Endodermal cell (in vitro differentiated cells): Measurements from ENCODE around the gene SPATA31E1. TPM values are rescaled to one million over a fixed set of nuclear protein-coding genes. Genes with fewer than 3 reads are reported as not detected.
A peak's percentile ranks its signal among the peaks of the same experiment; 100 is the strongest.

Source experiments
- DNase-seq: peaks from one replicate; pipeline ENCODE4 v3.0.0-alpha.2; 2017
- H3K27ac ChIP-seq: 2 replicates; pipeline ENCODE4 v1.5.1; 2013; ENCODE audit warnings: mild to moderate bottlenecking, low read depth, low read length, moderate library complexity
- H3K27me3 ChIP-seq: 2 replicates; pipeline ENCODE4 v1.6.1; 2013; ENCODE audit warnings: mild to moderate bottlenecking, low read length, moderate library complexity; ENCODE audit not compliant: insufficient read depth, control insufficient read depth, poor library complexity, severe bottlenecking
- H3K36me3 ChIP-seq: 2 replicates; pipeline ENCODE4 v1.7.0; 2013; ENCODE audit warnings: mild to moderate bottlenecking, low read length, moderate library complexity; ENCODE audit not compliant: control insufficient read depth, insufficient read depth
- H3K4me1 ChIP-seq: one replicate; pipeline ENCODE4 v1.7.0; 2013; ENCODE audit warnings: low read length; ENCODE audit not compliant: control insufficient read depth, insufficient read depth
- H3K4me3 ChIP-seq: 2 replicates; pipeline ENCODE4 v1.5.1; 2013; ENCODE audit warnings: mild to moderate bottlenecking, low read length, moderate library complexity
- H3K9ac ChIP-seq: 2 replicates; pipeline ENCODE4 v1.6.1; 2013; ENCODE audit warnings: mild to moderate bottlenecking, low read length, moderate library complexity; ENCODE audit not compliant: poor library complexity, severe bottlenecking; ENCODE audit errors: extremely low read depth
- H3K9me3 ChIP-seq: 2 replicates; pipeline ENCODE4 v1.6.1; 2013; ENCODE audit warnings: mild to moderate bottlenecking, low read length, moderate library complexity; ENCODE audit not compliant: control insufficient read depth
- H3K27ac Mint-ChIP-seq: 2 replicates; pipeline ENCODE4 v1.8.0; 2020; ENCODE audit warnings: mixed read lengths
- H3K27me3 Mint-ChIP-seq: 2 replicates; pipeline ENCODE4 v1.8.0; 2021; ENCODE audit warnings: mild to moderate bottlenecking, mixed read lengths; ENCODE audit not compliant: insufficient read depth
- H3K36me3 Mint-ChIP-seq: 2 replicates; pipeline ENCODE4 v1.8.0; 2020; ENCODE audit warnings: low read depth, mixed read lengths
- H3K4me1 Mint-ChIP-seq: 2 replicates; pipeline ENCODE4 v1.8.0; 2020; ENCODE audit warnings: mixed read lengths
- H3K4me3 Mint-ChIP-seq: 2 replicates; pipeline ENCODE4 v1.8.0; 2020; ENCODE audit warnings: mild to moderate bottlenecking, moderate library complexity, mixed read lengths
- H3K9me3 Mint-ChIP-seq: 2 replicates; pipeline ENCODE4 v1.8.0; 2020; ENCODE audit warnings: mild to moderate bottlenecking, mixed read lengths
- WGBS, 2 experiments: methylation state at CpG; one replicate each; pipeline versions ENCODE4 v1.1.5 to v1.1.7; 2013; ENCODE audit warnings: missing lambda C conversion rate in 2 of 2, mixed read lengths in 1 of 2; ENCODE audit not compliant: insufficient coverage in 1 of 2, insufficient read length in 1 of 2; 5-methylcytosine and 5-hydroxymethylcytosine counted together
- total RNA-seq, 2 donors: library from RNA; stranded (reverse); fragmentation: NEBNext Ultra II Directional in 1 of 2; extraction: Animal tissue kit (Norgen Biotek cat#: 25700) in 1 of 2; gene quantifications; 2 replicates in 1 of 2; 3 replicates in 1 of 2; pipeline ENCODE4 v1.2.1, GENCODE V29; 2021
- TF ChIP-seq, protein P1 (sequence below): fragments of 200-600 bp; sonication (generic); conservative IDR thresholded peaks from 2 replicates; pipeline ENCODE4 v1.5.0; 2021; ENCODE audit warnings: antibody characterized with exemption, mild to moderate bottlenecking

SPATA31E1 gene
- total RNA-seq, 2 donors from 2014 or later = not detected

- Mint-ChIP-seq H3K27me3 (peaks cover 2% of the 10 kb centered on the region), H3K4me3 (no peak overlapping the region), H3K9me3 (peaks cover 36% of the 10 kb centered on the region), H3K36me3 (no peaks in the 10 kb centered on the region), H3K27ac (no peak overlapping the region), H3K4me1 (peaks cover 11% of the 10 kb centered on the region)
- Histone ChIP-seq H3K4me1 (no peaks in the 10 kb centered on the region), H3K9ac (no peak overlapping the region), H3K4me3 (no peak overlapping the region), H3K27ac (no peak overlapping the region), H3K27me3 (no peaks in the 10 kb centered on the region), H3K9me3 (no peaks in the 10 kb centered on the region), H3K36me3 (no peaks in the 10 kb centered on the region)
- TF ChIP-seq, protein P1, sequence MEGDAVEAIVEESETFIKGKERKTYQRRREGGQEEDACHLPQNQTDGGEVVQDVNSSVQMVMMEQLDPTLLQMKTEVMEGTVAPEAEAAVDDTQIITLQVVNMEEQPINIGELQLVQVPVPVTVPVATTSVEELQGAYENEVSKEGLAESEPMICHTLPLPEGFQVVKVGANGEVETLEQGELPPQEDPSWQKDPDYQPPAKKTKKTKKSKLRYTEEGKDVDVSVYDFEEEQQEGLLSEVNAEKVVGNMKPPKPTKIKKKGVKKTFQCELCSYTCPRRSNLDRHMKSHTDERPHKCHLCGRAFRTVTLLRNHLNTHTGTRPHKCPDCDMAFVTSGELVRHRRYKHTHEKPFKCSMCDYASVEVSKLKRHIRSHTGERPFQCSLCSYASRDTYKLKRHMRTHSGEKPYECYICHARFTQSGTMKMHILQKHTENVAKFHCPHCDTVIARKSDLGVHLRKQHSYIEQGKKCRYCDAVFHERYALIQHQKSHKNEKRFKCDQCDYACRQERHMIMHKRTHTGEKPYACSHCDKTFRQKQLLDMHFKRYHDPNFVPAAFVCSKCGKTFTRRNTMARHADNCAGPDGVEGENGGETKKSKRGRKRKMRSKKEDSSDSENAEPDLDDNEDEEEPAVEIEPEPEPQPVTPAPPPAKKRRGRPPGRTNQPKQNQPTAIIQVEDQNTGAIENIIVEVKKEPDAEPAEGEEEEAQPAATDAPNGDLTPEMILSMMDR = no peak
- DNase-seq = peak; percentile 24
- 96% methylated on average over 22 to 27 of the region's 27 CpGs for WGBS, 2 experiments
These were observed 23.5 kb upstream of the SPATA31E1 start for GRCh38 chr9:87859137-87859536.

DNA sequence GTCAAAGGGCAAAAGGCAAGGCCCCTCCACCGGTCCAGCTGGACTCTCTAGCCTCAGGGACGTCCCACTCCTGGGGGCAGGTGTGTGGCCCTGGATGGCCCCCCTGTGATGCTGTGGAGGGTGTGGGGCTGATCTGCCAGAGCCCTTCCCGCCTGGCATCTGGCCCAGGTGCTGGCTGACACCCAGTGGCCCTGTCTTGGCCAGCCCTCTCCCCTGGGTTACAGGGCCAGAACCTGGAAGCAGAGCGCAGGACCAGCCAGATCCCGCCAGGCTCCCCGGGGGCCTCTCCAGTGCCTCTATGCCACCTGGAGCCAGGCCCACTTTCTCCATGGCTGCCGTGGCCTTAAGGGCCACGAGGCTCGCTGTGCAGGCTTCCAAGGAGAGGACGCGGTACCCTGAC lies 22.9 kb upstream of the SPATA31E1 start:
- H3K36me3 ChIP-seq = no peaks in the 10 kb centered on the region
- TF ChIP-seq, protein P1 = no peak
- peaks cover 36% of the 10 kb centered on the region for H3K9me3 Mint-ChIP-seq
- H3K4me3 ChIP-seq = no peak overlapping the region
- H3K27me3 Mint-ChIP-seq = peaks cover 2% of the 10 kb centered on the region
- H3K27ac ChIP-seq = no peak overlapping the region
- peaks cover 11% of the 10 kb centered on the region for H3K4me1 Mint-ChIP-seq
- 85 to 89% methylated on average over 4 to 11 of the region's 11 CpGs for WGBS, 2 experiments
- DNase-seq = peak; percentile 28
- H3K27me3 ChIP-seq = no peaks in the 10 kb centered on the region
- no peaks in the 10 kb centered on the region for H3K36me3 Mint-ChIP-seq
- H3K9ac ChIP-seq = no peak overlapping the region
- H3K9me3 ChIP-seq = no peaks in the 10 kb centered on the region
- H3K4me1 ChIP-seq = no peaks in the 10 kb centered on the region
- H3K27ac Mint-ChIP-seq = no peak overlapping the region
- no peak overlapping the region for H3K4me3 Mint-ChIP-seq

GRCh38 chr9:87861332-87861731 lies 21.3 kb upstream of the SPATA31E1 start:
- Mint-ChIP-seq H3K4me3 (no peak overlapping the region), H3K27ac (no peak overlapping the region), H3K4me1 (peaks cover 11% of the 10 kb centered on the region), H3K9me3 (peaks cover 29% of the 10 kb centered on the region), H3K36me3 (no peaks in the 10 kb centered on the region), H3K27me3 (no peaks in the 10 kb centered on the region)
- Histone ChIP-seq H3K27me3 (no peaks in the 10 kb centered on the region), H3K4me3 (no peak overlapping the region), H3K4me1 (no peaks in the 10 kb centered on the region), H3K36me3 (no peaks in the 10 kb centered on the region), H3K27ac (no peak overlapping the region), H3K9me3 (no peaks in the 10 kb centered on the region), H3K9ac (no peak overlapping the region)
- no peak for DNase-seq
- TF ChIP-seq, protein P1 = no peak
- 100% methylated on average over 1 of the region's 1 CpG; no CpG with 5 or more reads in 1 of the 2 experiments for WGBS, 2 experiments
